Tibial nerve (tissue), 3 donors: ENCODE measurements around the gene DENND1A.
"Not testable (repeated sequence)": the region's sequence is repeated elsewhere in the genome, so short reads cannot be mapped to it uniquely, and the experiment has no call there.

Source experiments
- POLR2A ChIP-seq, 2 donors: fragments of 450-650 bp; IDR thresholded peaks; one replicate each; pipeline ENCODE4 v1.6.1; 2017; ENCODE audit warnings: antibody characterized with exemption in 2 of 2, mild to moderate bottlenecking in 2 of 2, moderate library complexity in 2 of 2
- TF ChIP-seq, protein P1 (sequence below), 5 experiments: fragments of 200-600 bp in 3 of 5; fragments of 450-650 bp in 2 of 5; sonication (generic) in 3 of 5; IDR thresholded peaks; one replicate each; pipeline ENCODE4 v1.5.1; 2016 to 2019; ENCODE audit warnings: antibody characterized with exemption in 5 of 5, mild to moderate bottlenecking in 3 of 5, moderate library complexity in 2 of 5

DNA sequence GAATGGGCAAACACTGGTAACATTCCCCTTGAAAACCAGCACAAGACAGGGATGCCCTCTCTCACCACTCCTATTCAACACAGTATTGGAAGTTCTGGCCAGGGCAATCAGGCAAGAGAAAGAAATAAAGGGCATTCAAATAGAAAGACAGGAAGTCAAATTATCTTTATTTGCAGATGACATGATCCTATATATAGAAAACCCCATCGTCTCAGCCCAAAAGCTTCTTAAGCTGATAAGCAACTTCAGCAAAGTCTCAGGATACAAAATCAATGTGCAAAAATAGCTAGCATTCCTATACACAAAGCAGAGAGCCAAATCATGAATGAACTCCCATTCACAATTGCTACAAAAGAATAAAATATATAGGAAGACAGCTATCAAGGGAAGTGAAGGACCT is 501.5 kb downstream of the DENND1A start:
- TF ChIP-seq POLR2A (IDR thresholded peaks at IDR 0.05): not testable (repeated sequence)
- TF ChIP-seq, protein P1, sequence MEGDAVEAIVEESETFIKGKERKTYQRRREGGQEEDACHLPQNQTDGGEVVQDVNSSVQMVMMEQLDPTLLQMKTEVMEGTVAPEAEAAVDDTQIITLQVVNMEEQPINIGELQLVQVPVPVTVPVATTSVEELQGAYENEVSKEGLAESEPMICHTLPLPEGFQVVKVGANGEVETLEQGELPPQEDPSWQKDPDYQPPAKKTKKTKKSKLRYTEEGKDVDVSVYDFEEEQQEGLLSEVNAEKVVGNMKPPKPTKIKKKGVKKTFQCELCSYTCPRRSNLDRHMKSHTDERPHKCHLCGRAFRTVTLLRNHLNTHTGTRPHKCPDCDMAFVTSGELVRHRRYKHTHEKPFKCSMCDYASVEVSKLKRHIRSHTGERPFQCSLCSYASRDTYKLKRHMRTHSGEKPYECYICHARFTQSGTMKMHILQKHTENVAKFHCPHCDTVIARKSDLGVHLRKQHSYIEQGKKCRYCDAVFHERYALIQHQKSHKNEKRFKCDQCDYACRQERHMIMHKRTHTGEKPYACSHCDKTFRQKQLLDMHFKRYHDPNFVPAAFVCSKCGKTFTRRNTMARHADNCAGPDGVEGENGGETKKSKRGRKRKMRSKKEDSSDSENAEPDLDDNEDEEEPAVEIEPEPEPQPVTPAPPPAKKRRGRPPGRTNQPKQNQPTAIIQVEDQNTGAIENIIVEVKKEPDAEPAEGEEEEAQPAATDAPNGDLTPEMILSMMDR (IDR thresholded peaks at IDR 0.05): not testable (repeated sequence)
